Activated T-helper 1 cell treated with anti-CD3 and anti-CD28 coated beads, Interleukin-12 subunit alpha, Interleukin-12 subunit beta, Interleukin-2, Interleukin-4 antibody, amounts not matched to agents 30 ng/mL and 10 ng/mL and 1 ng/mL, durations not matched to agents 14 hours and 24 hours and 36 hours (primary cell): Measurements from ENCODE around the gene PMS2. TPM values are rescaled to one million over a fixed set of nuclear protein-coding genes. Genes with fewer than 3 reads are reported as not detected.
A peak's percentile ranks its signal among the peaks of the same experiment; 100 is the strongest.
"Not testable (repeated sequence)": the region's sequence is repeated elsewhere in the genome, so short reads cannot be mapped to it uniquely, and the experiment has no call there.

Experiments
- DNase-seq: peaks from one replicate; pipeline ENCODE4 v3.0.0; 2021; ENCODE audit warnings: low spot score
- H3K27ac Mint-ChIP-seq: one replicate; pipeline ENCODE4 v1.8.0; 2021; ENCODE audit warnings: mild to moderate bottlenecking, mixed read lengths
- H3K27me3 Mint-ChIP-seq: one replicate; pipeline ENCODE4 v1.8.0; 2022; ENCODE audit warnings: mild to moderate bottlenecking, moderate library complexity, mixed read lengths; ENCODE audit not compliant: insufficient read depth
- H3K36me3 Mint-ChIP-seq: one replicate; pipeline ENCODE4 v1.8.0; 2021; ENCODE audit warnings: low read depth, mixed read lengths
- H3K4me1 Mint-ChIP-seq: one replicate; pipeline ENCODE4 v1.8.0; 2021; ENCODE audit warnings: low read depth, mixed read lengths
- H3K4me3 Mint-ChIP-seq: one replicate; pipeline ENCODE4 v1.8.0; 2021; ENCODE audit warnings: mild to moderate bottlenecking, moderate library complexity, mixed read lengths
- H3K9me3 Mint-ChIP-seq: one replicate; pipeline ENCODE4 v1.8.0; 2021; ENCODE audit warnings: mixed read lengths
- intact Hi-C: fragments of 100-400 bp; cut with micrococcal nuclease; formaldehyde crosslinking; loops from one replicate; pipeline ENCODE4 v1.15.1; 2024
- total RNA-seq: library from RNA; stranded (reverse); gene quantifications from 2 replicates; pipeline ENCODE4 v1.2.3, GENCODE V29; 2022

Gene PMS2
- total RNA-seq, 1 donor from 2014 or later = 20.3 TPM

- intact Hi-C loops = loop anchor here (5.0 kb wide), 2 partner anchors 439 to 1634 kb away; partner anchors contain the start of genes DAGLB and UMAD1
- H3K4me3 Mint-ChIP-seq = peak overlapping the region; percentile 89
- H3K9me3 Mint-ChIP-seq, H3K27me3 Mint-ChIP-seq, DNase-seq: not testable (repeated sequence)
- peaks cover 16% of the 10 kb centered on the region for H3K36me3 Mint-ChIP-seq
- peaks cover 18% of the 10 kb centered on the region for H3K4me1 Mint-ChIP-seq
- H3K27ac Mint-ChIP-seq = peak overlapping the region; percentile 1
These were observed 836 bp downstream of the PMS2 start for GRCh38 chr7:6007835-6008590.

GRCh38 chr7:6007386-6007785 lies 1.5 kb downstream of the PMS2 start:
- Mint-ChIP-seq H3K27me3 (no peaks in the 10 kb centered on the region), H3K36me3 (peaks cover 14% of the 10 kb centered on the region), H3K4me3 (peak overlapping the region; percentile 74), H3K27ac (peak overlapping the region; percentile 1), H3K4me1 (peaks cover 18% of the 10 kb centered on the region), H3K9me3 (no peaks in the 10 kb centered on the region)
- intact Hi-C loops = loop anchor here (5.0 kb wide), 2 partner anchors 440 to 1635 kb away; partner anchors contain the start of genes DAGLB and UMAD1
- no peak for DNase-seq

- DNase-seq = no peak
- Mint-ChIP-seq H3K4me3 (no peak overlapping the region), H3K27ac (no peak overlapping the region), H3K9me3 (no peaks in the 10 kb centered on the region), H3K4me1 (no peaks in the 10 kb centered on the region), H3K27me3 (no peaks in the 10 kb centered on the region), H3K36me3 (peaks cover 20% of the 10 kb centered on the region)
- intact Hi-C loops = loop anchor here (1.0 kb wide), 2 partner anchors 109 to 326 kb away; no protein-coding TSS in a partner anchor
These were observed 11.5 kb downstream of the PMS2 start for GRCh38 chr7:5997210-5997808.

GRCh38 chr7:5987061-5987460 lies 21.8 kb downstream of the PMS2 start:
- H3K27ac Mint-ChIP-seq, H3K4me3 Mint-ChIP-seq, H3K9me3 Mint-ChIP-seq, H3K4me1 Mint-ChIP-seq, DNase-seq, H3K27me3 Mint-ChIP-seq, intact Hi-C loops: not testable (repeated sequence)
- peaks cover 23% of the 10 kb centered on the region for H3K36me3 Mint-ChIP-seq

GRCh38 chr7:5979680-5980314 lies 29.1 kb downstream of the PMS2 start:
- H3K27me3 Mint-ChIP-seq, H3K9me3 Mint-ChIP-seq, DNase-seq, H3K4me1 Mint-ChIP-seq, H3K27ac Mint-ChIP-seq, intact Hi-C loops, H3K4me3 Mint-ChIP-seq: not testable (repeated sequence)
- peaks cover 15% of the 10 kb centered on the region for H3K36me3 Mint-ChIP-seq

DNA sequence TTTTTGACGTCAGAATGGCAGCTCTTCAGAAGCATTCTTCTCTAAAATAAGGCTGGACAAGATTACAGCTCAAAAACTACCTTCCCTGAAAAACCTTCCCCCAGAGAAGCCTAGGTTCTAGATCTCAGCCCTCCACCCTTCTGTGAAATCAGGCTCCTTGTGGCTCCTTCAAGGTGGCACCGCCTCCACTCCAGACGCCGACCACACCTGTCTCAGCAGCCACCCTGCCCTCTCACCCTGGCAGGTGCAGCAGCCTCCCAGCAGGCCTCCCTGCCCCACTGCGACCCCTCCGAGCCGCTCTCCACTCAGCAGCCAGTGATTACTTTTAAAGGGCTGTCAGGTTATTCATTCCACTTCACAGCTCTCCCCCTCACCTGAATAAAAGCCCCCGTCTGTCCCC lies 35.3 kb downstream of the PMS2 start:
- H3K36me3 Mint-ChIP-seq, H3K4me1 Mint-ChIP-seq, DNase-seq, H3K4me3 Mint-ChIP-seq, H3K27me3 Mint-ChIP-seq, intact Hi-C loops, H3K9me3 Mint-ChIP-seq, H3K27ac Mint-ChIP-seq: not testable (repeated sequence)

DNA sequence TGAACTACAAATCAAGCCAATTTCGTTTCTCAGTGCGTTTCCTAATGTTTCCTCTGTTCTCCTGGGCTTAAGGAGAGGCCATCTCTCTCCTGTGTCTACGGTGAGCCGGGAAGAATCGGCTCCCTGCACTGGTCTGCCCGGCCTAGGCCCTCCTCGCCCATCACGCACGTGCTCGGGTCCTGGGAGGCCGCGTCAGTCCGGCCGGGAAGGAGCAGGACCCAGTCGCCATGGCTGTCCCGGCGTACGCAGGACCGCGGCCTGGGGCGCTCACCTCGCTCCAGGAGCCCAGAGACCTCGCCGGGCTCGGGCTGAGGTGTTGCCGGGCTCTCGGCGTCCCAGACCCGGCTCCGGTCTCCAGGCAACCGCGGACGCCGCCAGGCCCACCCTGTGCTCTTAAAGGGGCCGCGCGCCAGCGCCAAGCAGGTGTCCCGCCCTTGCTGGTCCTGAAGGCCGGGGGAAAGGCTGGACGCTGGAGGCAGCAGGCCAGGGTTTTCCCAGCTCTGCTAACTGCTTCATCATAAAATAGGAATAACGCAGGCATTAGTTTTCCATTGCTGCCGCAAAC lies 38.4 kb downstream of the PMS2 start, which contains the start of gene RSPH10B:
Gene RSPH10B, minus strand, starts transcription at position 343 of the 565 bp plus-strand sequence. CDS start 3,573 bp downstream, outside the sequence.
- H3K36me3 Mint-ChIP-seq, H3K27me3 Mint-ChIP-seq, H3K27ac Mint-ChIP-seq, H3K4me1 Mint-ChIP-seq, H3K9me3 Mint-ChIP-seq, intact Hi-C loops, H3K4me3 Mint-ChIP-seq, DNase-seq: not testable (repeated sequence)

GRCh38 chr7:5963810-5964209 lies 45.0 kb downstream of the PMS2 start:
- intact Hi-C loops, DNase-seq, H3K27me3 Mint-ChIP-seq, H3K36me3 Mint-ChIP-seq, H3K4me1 Mint-ChIP-seq, H3K27ac Mint-ChIP-seq, H3K9me3 Mint-ChIP-seq, H3K4me3 Mint-ChIP-seq: not testable (repeated sequence)

- H3K27ac Mint-ChIP-seq, H3K36me3 Mint-ChIP-seq, DNase-seq, H3K4me1 Mint-ChIP-seq, H3K9me3 Mint-ChIP-seq, H3K27me3 Mint-ChIP-seq, intact Hi-C loops, H3K4me3 Mint-ChIP-seq: not testable (repeated sequence)
These were observed 45.6 kb downstream of the PMS2 start for GRCh38 chr7:5963205-5963604.

DNA sequence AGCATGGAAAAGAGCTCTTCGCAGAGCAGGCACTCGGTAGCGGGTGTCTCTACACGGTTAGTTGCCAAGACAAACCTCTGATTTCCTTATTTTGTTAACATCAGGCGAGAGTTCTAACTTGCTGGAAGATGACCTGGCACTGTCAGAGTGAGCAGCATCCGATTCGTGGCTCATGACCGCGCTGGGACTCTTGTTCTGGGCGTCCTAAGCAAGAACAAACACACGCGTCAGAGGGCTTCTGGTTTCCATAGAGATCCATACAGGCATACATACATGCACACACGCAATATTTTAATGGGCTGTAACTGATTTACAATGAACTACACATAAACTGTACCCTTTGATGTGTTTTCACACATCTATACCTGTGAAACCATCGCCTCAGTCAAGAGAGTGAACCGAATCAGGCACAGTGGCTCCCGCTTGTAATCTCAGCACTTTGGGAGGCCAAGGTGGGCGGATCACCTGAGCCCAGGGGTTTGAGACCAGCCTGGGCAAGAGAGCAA lies 73.9 kb downstream of the PMS2 start:
- H3K4me3 Mint-ChIP-seq, intact Hi-C loops, H3K27me3 Mint-ChIP-seq, H3K36me3 Mint-ChIP-seq, H3K9me3 Mint-ChIP-seq, DNase-seq, H3K4me1 Mint-ChIP-seq, H3K27ac Mint-ChIP-seq: not testable (repeated sequence)

DNA sequence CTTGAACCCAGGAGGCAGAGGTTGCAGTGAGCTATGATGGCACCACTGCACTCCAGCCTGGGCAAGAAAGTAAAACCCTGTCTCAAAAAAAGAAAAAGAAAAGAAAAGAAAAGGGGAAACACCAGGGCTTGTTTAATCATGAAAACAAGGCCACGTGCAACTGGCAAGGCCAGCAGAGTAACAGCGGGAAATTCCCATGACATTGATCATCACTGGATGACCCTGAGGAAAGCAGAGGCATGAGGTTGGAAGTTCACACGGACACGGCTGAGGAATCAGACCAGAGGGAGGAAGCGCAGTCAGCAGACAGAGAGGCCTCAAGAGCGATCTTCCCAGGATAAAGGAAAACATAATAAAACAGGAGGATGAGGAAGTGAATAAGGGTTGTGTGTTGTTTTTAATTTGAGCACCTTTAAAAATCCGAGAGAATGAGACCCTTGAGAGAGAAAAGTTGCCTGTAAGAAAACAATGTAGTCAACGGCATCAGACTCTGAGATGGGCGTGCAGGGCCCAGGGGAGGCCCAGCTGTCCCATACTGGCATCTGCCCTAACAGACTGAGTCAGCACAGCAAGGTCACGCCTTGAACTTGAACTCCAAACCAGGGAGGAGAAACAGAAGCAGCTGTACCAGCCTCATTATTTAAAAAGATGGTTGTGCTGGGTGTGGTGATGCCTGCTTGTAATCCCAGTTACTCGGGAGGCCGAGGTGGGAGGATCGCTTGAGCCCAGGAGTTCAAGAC lies 76.8 kb downstream of the PMS2 start:
- H3K9me3 Mint-ChIP-seq, H3K4me3 Mint-ChIP-seq, H3K27me3 Mint-ChIP-seq, intact Hi-C loops, DNase-seq, H3K36me3 Mint-ChIP-seq, H3K4me1 Mint-ChIP-seq, H3K27ac Mint-ChIP-seq: not testable (repeated sequence)

DNA sequence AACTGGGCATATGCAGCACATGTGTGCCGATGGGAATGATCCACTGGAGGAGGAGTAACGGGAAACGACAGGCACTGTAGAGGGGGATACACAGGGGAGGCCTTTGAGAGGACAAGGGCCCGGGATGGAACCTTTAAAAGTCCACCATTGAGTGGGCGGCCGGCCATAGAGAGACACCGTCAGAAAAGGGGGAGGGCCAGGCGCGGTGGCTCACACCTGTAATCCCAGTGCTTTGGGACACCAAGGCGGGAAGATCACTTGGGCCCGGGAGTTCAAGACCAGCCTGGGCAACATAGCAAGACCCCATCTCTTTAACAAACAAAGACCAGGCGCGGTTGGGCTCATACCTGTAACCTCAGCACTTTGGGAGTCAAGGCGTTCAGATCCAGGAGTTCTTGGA lies 77.6 kb downstream of the PMS2 start:
- H3K4me1 Mint-ChIP-seq, H3K27ac Mint-ChIP-seq, DNase-seq, H3K4me3 Mint-ChIP-seq, H3K9me3 Mint-ChIP-seq, H3K36me3 Mint-ChIP-seq, H3K27me3 Mint-ChIP-seq, intact Hi-C loops: not testable (repeated sequence)
